ENCODE measurements around the gene TNFRSF19. TPM values are rescaled to one million over a fixed set of nuclear protein-coding genes. Genes with fewer than 3 reads are reported as not detected.

Gene TNFRSF19
- total and polyA plus RNA-seq, 2 of the 13 experiments (the other 11 are each of a cell fraction or from before 2014, with no cell fraction given), result 75.3 to 77.7 TPM

- no peak for TF ChIP-seq E2F1 (CRISPR knock-in tag; IDR thresholded peaks at IDR 0.05)
Observed at GRCh38 chr13:23687614-23688013, 117.4 kb downstream of the TNFRSF19 start (continued).

- Histone ChIP-seq H3K27me3 (ENCODE audit: control insufficient read depth in 1 of 2, insufficient read depth in 2 of 2, low read length in 2 of 2) (no peaks in the 10 kb centered on the region), H3K79me2 (ENCODE audit: insufficient read depth, low read length) (no peaks in the 10 kb centered on the region), H2AFZ (ENCODE audit: low read length) (no peak overlapping the region), H3K4me1 (ENCODE audit: insufficient read depth, low read length) (peaks cover 18% of the 10 kb centered on the region), H3K27ac (ENCODE audit: extremely low read length, insufficient read depth, low read length) (no peak overlapping the region), H3K4me2 (ENCODE audit: low read depth, low read length) (no peak overlapping the region), H3K9me3 (ENCODE audit: low read length) (peaks cover 20% of the 10 kb centered on the region), H4K20me1 (ENCODE audit: insufficient read depth, low read length) (no peaks in the 10 kb centered on the region), H3K9ac (ENCODE audit: insufficient read depth, low read depth, low read length) (no peak overlapping the region), H3K36me3 (replicated peaks in 1 of 2; ENCODE audit: control insufficient read depth in 1 of 2, insufficient read depth in 2 of 2, low read length in 2 of 2) (no peaks in the 10 kb centered on the region), H3K4me3 (replicated peaks in 1 of 3; ENCODE audit: insufficient read depth in 1 of 3, low read depth in 2 of 3, low read length in 3 of 3) (no peak overlapping the region)
- in situ Hi-C loops (cut with HindIII; ENCODE audit: extremely low pct_ligation_motif_present, low pct_unique_long_range_greater_than_20kb) (no loop called here), intact Hi-C loops (cut with micrococcal nuclease; ENCODE audit: unreplicated experiment) (no loop called here)
- CTCF ChIA-PET (ENCODE audit: low intra/inter-chr PET ratio, low total read pairs), result no interaction called here
- TF ChIP-seq CSRNP1 (CRISPR knock-in tag; IDR thresholded peaks at IDR 0.05) (no peak), E2F1 (CRISPR knock-in tag; IDR thresholded peaks at IDR 0.05) (no peak), ATF7 (IDR thresholded peaks at IDR 0.05) (no peak), ATF7 (CRISPR knock-in tag; IDR thresholded peaks at IDR 0.05) (no peak), EP300 (IDR thresholded peaks at IDR 0.05; ENCODE audit: low read depth in 2 of 2, low read length in 2 of 2) (no peak), EP300 (CRISPR knock-in tag; IDR thresholded peaks at IDR 0.05; ENCODE audit: borderline replicate concordance) (no peak), POLR2A (IDR thresholded peaks at IDR 0.05; ENCODE audit: insufficient read depth in 1 of 2, low read depth in 2 of 2, low read length in 2 of 2) (no peak), ZBTB14 (CRISPR knock-in tag; IDR thresholded peaks at IDR 0.05) (no peak), SP4 (CRISPR knock-in tag; IDR thresholded peaks at IDR 0.05) (no peak), ZNF225 (CRISPR knock-in tag; IDR thresholded peaks at IDR 0.05) (no peak), CC2D1A (CRISPR knock-in tag; IDR thresholded peaks at IDR 0.05) (no peak), ZC3H4 (CRISPR knock-in tag; IDR thresholded peaks at IDR 0.05; ENCODE audit: borderline replicate concordance) (no peak), YY1 (IDR thresholded peaks at IDR 0.05; ENCODE audit: insufficient read depth, insufficient replicate concordance, low read depth, low read length) (no peak)
- no TSS peak for BruUV-seq (replicated peaks)
- no peak for ATAC-seq
- POLR2A ChIA-PET, result interaction anchor here (0.7 kb wide), 1 partner anchor 34 kb away, joined by 3 read pairs; no protein-coding TSS in a partner anchor
- FAIRE-seq, result no peak
- no peak for DNase-seq (ENCODE audit: low spot score)
- WGBS (ENCODE audit: low lambda C conversion rate), result 45% methylated on average over 3 of the region's 3 CpGs
Observed at GRCh38 chr13:23688336-23688735, 118.1 kb downstream of the TNFRSF19 start.
